Epithelial cell of esophagus (primary cell): ENCODE results near the gene ZC3H10.

Experiments used
- DNase-seq: peaks from one replicate; pipeline ENCODE4 v3.0.0; 2010; ENCODE audit warnings: low read depth
- H3K4me3 ChIP-seq: 2 replicates; pipeline ENCODE4 v1.5.1; 2011; ENCODE audit warnings: mild to moderate bottlenecking, low read length, control low read depth
- CTCF ChIP-seq: IDR thresholded peaks from 2 replicates; pipeline ENCODE4 v1.5.1; 2011; ENCODE audit warnings: low read depth, mild to moderate bottlenecking, low read length, control low read depth, inconsistent platforms; ENCODE audit not compliant: insufficient read depth; ENCODE audit errors: missing control alignments

Gene ZC3H10

GRCh38 chr12:56120158-56120846, 2.2 kb downstream of the ZC3H10 start:
- TF ChIP-seq CTCF, result no peak
- DNase-seq, result peak; percentile 62
- no peak overlapping the region for H3K4me3 ChIP-seq

- DNase-seq, result no peak
- no peak overlapping the region for H3K4me3 ChIP-seq
- TF ChIP-seq CTCF, result no peak
These were observed 3.3 kb downstream of the ZC3H10 start for GRCh38 chr12:56121204-56121870.

GRCh38 chr12:56122637-56123036, 4.6 kb downstream of the ZC3H10 start:
- no peak for DNase-seq
- no peak overlapping the region for H3K4me3 ChIP-seq
- no peak for TF ChIP-seq CTCF

GRCh38 chr12:56124133-56124532, 6.1 kb downstream of the ZC3H10 start:
- H3K4me3 ChIP-seq, result no peak overlapping the region
- no peak for DNase-seq
- no peak for TF ChIP-seq CTCF

- no peak overlapping the region for H3K4me3 ChIP-seq
- no peak for DNase-seq
- no peak for TF ChIP-seq CTCF
These were observed 8.7 kb downstream of the ZC3H10 start for GRCh38 chr12:56126732-56127239.

GRCh38 chr12:56127485-56127887, 9.4 kb downstream of the ZC3H10 start:
- no peak for TF ChIP-seq CTCF
- no peak for DNase-seq
- peak overlapping the region; percentile 93 for H3K4me3 ChIP-seq
